LNCAP (cell line): Measurements from ENCODE around the gene CMSS1.

Experiments used
- CTCF ChIP-seq: fragments of 450-650 bp; IDR thresholded peaks from 2 replicates; pipeline ENCODE4 v1.5.1; 2017; ENCODE audit warnings: mild to moderate bottlenecking

The CMSS1 gene

GRCh38 chr3:99915906-99916432 lies 98.3 kb downstream of the CMSS1 start:
- no peak for TF ChIP-seq CTCF

GRCh38 chr3:99918715-99919114 lies 101.1 kb downstream of the CMSS1 start:
- TF ChIP-seq CTCF = no peak

DNA sequence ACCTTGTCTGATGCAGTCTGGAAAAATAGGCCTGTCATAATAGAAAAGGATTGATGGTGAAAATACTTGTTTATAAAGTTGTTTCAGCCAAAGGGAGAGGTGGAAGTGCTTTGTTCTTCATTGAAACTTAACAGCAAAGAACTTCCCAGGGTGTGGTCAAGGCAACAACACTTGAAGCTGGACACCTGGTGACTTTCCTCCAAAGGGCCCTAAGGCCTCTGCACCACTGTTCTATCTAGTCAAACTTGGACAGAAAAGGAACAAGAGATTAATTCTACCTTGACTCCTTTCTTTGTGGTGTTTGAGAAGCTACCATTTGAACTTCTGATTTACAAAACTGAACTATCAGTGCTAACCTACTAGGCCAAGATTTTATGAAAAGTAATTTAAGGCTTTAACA lies 102.0 kb downstream of the CMSS1 start:
- TF ChIP-seq CTCF = no peak

DNA sequence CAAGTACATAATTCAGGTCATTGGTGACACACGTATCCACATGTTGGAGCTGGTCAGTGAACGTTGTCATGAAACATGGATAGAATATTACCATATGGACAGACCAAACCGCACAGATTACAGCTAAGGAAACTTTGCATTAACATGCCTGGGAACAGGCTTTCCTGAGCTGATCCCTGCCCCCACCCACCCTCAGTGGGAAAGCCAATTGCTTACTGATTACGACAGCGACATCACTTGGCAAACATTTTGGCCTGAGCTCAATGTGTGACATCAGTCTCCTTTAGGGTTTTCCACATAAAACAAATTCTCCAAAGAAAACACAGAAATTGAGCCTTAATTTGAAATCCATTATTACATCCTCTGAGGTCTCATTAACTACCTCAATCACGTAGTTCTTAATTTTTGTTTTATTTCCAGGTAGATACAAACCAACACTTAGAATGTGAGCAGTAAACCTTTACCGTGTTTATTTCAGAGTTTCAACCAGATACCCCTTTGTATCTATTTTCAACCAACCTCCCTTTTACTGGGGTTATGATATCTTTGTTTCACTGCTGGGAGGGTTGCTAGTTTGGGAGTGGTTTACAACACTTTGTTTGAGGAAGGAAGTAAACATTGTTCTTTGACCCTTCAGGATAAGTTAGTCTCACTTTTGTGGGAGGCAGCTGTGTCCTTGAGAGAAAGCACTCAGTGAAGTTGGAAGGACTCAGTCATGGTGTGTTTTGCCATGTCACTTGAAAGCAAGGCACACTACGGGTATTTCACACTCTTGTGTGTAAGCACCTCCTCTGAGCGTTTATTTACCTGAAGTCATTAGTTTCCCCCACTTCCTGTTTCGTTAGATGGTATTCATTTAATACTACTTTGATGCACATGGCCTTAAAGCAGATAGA lies 103.1 kb downstream of the CMSS1 start:
- TF ChIP-seq CTCF = no peak

GRCh38 chr3:99921377-99921695 lies 103.7 kb downstream of the CMSS1 start:
- no peak for TF ChIP-seq CTCF

DNA sequence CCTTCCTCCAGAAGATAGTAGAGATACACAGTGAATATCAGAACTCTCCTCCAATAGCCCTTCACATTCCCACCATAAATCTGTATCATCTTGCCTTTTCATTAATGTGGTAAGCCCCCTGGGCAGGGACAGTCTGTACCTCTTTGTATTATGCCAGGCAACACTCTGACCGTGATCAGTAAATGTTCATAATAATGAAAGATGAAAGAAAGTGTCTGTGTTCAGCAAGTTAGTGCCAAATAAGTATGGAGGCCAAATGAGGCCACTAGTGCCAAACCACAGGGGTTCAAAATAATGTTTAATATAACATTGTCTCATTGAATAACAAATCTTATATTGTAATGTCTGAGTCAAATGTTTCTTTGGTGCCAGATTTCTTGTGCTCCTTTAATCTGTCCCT lies 104.3 kb downstream of the CMSS1 start:
- TF ChIP-seq CTCF = no peak

DNA sequence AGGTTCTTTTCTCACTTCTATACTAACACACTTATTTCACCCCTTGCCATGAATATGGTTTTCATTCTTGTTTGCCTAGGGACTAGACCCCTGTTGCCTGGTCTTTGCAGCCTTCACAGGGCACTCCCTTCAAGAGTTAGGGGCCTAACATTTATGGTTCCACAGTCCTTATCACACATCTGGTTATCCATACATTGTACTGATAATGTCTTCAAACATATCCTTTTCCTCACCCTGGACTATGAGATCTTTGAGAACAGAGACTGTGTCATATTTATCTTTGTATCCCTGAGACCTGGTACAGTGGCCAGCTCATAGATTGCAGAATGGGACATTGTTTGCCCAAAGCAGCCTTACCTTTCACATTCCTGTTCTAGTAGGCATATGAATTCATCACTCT lies 106.2 kb downstream of the CMSS1 start:
- TF ChIP-seq CTCF = no peak
